Activated naive CD4-positive, alpha-beta T cell treated with anti-CD3 and anti-CD28 coated beads for 36 hours (primary cell): ENCODE data around the gene UTP14C. TPM values are rescaled to one million over a fixed set of nuclear protein-coding genes. Genes with fewer than 3 reads are reported as not detected.
"Not testable (repeated sequence)": the region's sequence is repeated elsewhere in the genome, so short reads cannot be mapped to it uniquely, and the experiment has no call there.

ENCODE experiments used
- CTCF ChIA-PET: fragments of 350-600 bp; sonication (Branson Sonifier 250); formaldehyde crosslinking; loops from one replicate; lab custom pipeline; 2021; ENCODE audit warnings: antibody characterized with exemption; lab: Charles Lee
- DNase-seq: peaks from one replicate; pipeline ENCODE4 v3.0.0-alpha.2; 2020
- H3K27ac Mint-ChIP-seq: one replicate; pipeline ENCODE4 v1.8.0; 2021; ENCODE audit warnings: mild to moderate bottlenecking, mixed read lengths
- H3K27me3 Mint-ChIP-seq: one replicate; pipeline ENCODE4 v1.8.0; 2021; ENCODE audit warnings: low read depth, mixed read lengths
- H3K36me3 Mint-ChIP-seq: one replicate; pipeline ENCODE4 v1.8.0; 2021; ENCODE audit warnings: low read depth, mixed read lengths
- H3K4me1 Mint-ChIP-seq: one replicate; pipeline ENCODE4 v1.8.0; 2021; ENCODE audit warnings: low read depth, mixed read lengths
- H3K4me3 Mint-ChIP-seq: one replicate; pipeline ENCODE4 v1.8.0; 2021; ENCODE audit warnings: mild to moderate bottlenecking, moderate library complexity, mixed read lengths
- H3K9me3 Mint-ChIP-seq: one replicate; pipeline ENCODE4 v1.8.0; 2021; ENCODE audit warnings: mixed read lengths
- intact Hi-C: fragments of 100-400 bp; cut with micrococcal nuclease; formaldehyde crosslinking; loops from one replicate; pipeline ENCODE4 v1.15.1; 2023
- total RNA-seq, 2 experiments: library from RNA; stranded (reverse); gene quantifications; one replicate each; pipeline ENCODE4 v1.2.3, GENCODE V29; 2021

The UTP14C gene
- total RNA-seq, 2 experiments from 2014 or later, result 4.5 to 5.1 TPM

GRCh38 chr13:52029569-52029968, 5.1 kb downstream of the UTP14C start:
- no peaks in the 10 kb centered on the region for H3K27me3 Mint-ChIP-seq
- CTCF ChIA-PET, result no interaction called here
- DNase-seq, result no peak
- H3K9me3 Mint-ChIP-seq, result peaks cover 28% of the 10 kb centered on the region
- intact Hi-C loops, result no loop called here
- no peak overlapping the region for H3K27ac Mint-ChIP-seq
- H3K36me3 Mint-ChIP-seq, result peaks cover 62% of the 10 kb centered on the region
- no peak overlapping the region for H3K4me3 Mint-ChIP-seq
- peaks cover 11% of the 10 kb centered on the region for H3K4me1 Mint-ChIP-seq

GRCh38 chr13:52030401-52030800, 5.9 kb downstream of the UTP14C start:
- peaks cover 11% of the 10 kb centered on the region for H3K4me1 Mint-ChIP-seq
- intact Hi-C loops, H3K27ac Mint-ChIP-seq, H3K27me3 Mint-ChIP-seq, CTCF ChIA-PET, DNase-seq, H3K4me3 Mint-ChIP-seq: not testable (repeated sequence)
- peaks cover 28% of the 10 kb centered on the region for H3K9me3 Mint-ChIP-seq
- H3K36me3 Mint-ChIP-seq, result peaks cover 55% of the 10 kb centered on the region

- Mint-ChIP-seq H3K4me3 (no peak overlapping the region), H3K36me3 (peaks cover 31% of the 10 kb centered on the region), H3K4me1 (no peaks in the 10 kb centered on the region), H3K9me3 (peaks cover 14% of the 10 kb centered on the region), H3K27ac (no peak overlapping the region), H3K27me3 (no peaks in the 10 kb centered on the region)
- DNase-seq, result no peak
- CTCF ChIA-PET, result interaction anchor here (0.8 to 1.3 kb wide), 2 partner anchors 12 to 137 kb away, joined by 3 read pairs; no protein-coding TSS in a partner anchor
- intact Hi-C loops, result no loop called here
Observed at GRCh38 chr13:52033039-52033438, 8.5 kb downstream of the UTP14C start.

GRCh38 chr13:52034616-52035226, 10.2 kb downstream of the UTP14C start:
- Mint-ChIP-seq H3K27me3 (no peaks in the 10 kb centered on the region), H3K27ac (no peak overlapping the region), H3K4me3 (no peak overlapping the region), H3K36me3 (peaks cover 19% of the 10 kb centered on the region), H3K4me1 (no peaks in the 10 kb centered on the region), H3K9me3 (peaks cover 9% of the 10 kb centered on the region)
- DNase-seq, result no peak
- CTCF ChIA-PET, result interaction anchor here (0.6 to 1.1 kb wide), 2 partner anchors 32 to 98 kb away, joined by 3 read pairs; no protein-coding TSS in a partner anchor
- intact Hi-C loops, result no loop called here

GRCh38 chr13:52036037-52036436, 11.5 kb downstream of the UTP14C start:
- Mint-ChIP-seq H3K27ac (no peak overlapping the region), H3K27me3 (no peaks in the 10 kb centered on the region), H3K9me3 (peaks cover 6% of the 10 kb centered on the region), H3K4me3 (no peak overlapping the region), H3K36me3 (peaks cover 12% of the 10 kb centered on the region), H3K4me1 (no peaks in the 10 kb centered on the region)
- CTCF ChIA-PET, result no interaction called here
- no peak for DNase-seq
- intact Hi-C loops, result no loop called here

- peaks cover 6% of the 10 kb centered on the region for H3K9me3 Mint-ChIP-seq
Observed at GRCh38 chr13:52043675-52044074, 19.2 kb downstream of the UTP14C start.

GRCh38 chr13:52047463-52047862, 23.0 kb downstream of the UTP14C start:
- H3K27ac Mint-ChIP-seq, result no peak overlapping the region
- no peak for DNase-seq
- no peaks in the 10 kb centered on the region for H3K27me3 Mint-ChIP-seq
- intact Hi-C loops, result no loop called here
- CTCF ChIA-PET, result interaction anchor here (0.7 kb wide), 1 partner anchor 14 kb away, joined by 4 read pairs; no protein-coding TSS in a partner anchor
- H3K36me3 Mint-ChIP-seq, result peaks cover 4% of the 10 kb centered on the region
- no peak overlapping the region for H3K4me3 Mint-ChIP-seq
- H3K9me3 Mint-ChIP-seq, result peaks cover 13% of the 10 kb centered on the region
- H3K4me1 Mint-ChIP-seq, result no peaks in the 10 kb centered on the region

More at GRCh38 chr13:52043675-52044074, 19.2 kb downstream of the UTP14C start:
- no peak overlapping the region for H3K27ac Mint-ChIP-seq
- CTCF ChIA-PET, result no interaction called here
- no peaks in the 10 kb centered on the region for H3K4me1 Mint-ChIP-seq
- H3K27me3 Mint-ChIP-seq, result no peaks in the 10 kb centered on the region
- H3K4me3 Mint-ChIP-seq, result no peak overlapping the region
- intact Hi-C loops, result no loop called here
- peaks cover 4% of the 10 kb centered on the region for H3K36me3 Mint-ChIP-seq
- DNase-seq, result no peak

GRCh38 chr13:52048516-52048915, 24.0 kb downstream of the UTP14C start:
- Mint-ChIP-seq H3K36me3 (peaks cover 4% of the 10 kb centered on the region), H3K27me3 (no peaks in the 10 kb centered on the region), H3K9me3 (peaks cover 13% of the 10 kb centered on the region), H3K4me1 (no peaks in the 10 kb centered on the region), H3K27ac (no peak overlapping the region), H3K4me3 (no peak overlapping the region)
- CTCF ChIA-PET, result no interaction called here
- intact Hi-C loops, result no loop called here
- DNase-seq, result no peak

GRCh38 chr13:52051400-52051799, 26.9 kb downstream of the UTP14C start:
- intact Hi-C loops, result no loop called here
- H3K36me3 Mint-ChIP-seq, result peaks cover 1% of the 10 kb centered on the region
- peaks cover 17% of the 10 kb centered on the region for H3K9me3 Mint-ChIP-seq
- DNase-seq, result no peak
- no peaks in the 10 kb centered on the region for H3K4me1 Mint-ChIP-seq
- H3K27ac Mint-ChIP-seq, result no peak overlapping the region
- H3K27me3 Mint-ChIP-seq, result no peaks in the 10 kb centered on the region
- H3K4me3 Mint-ChIP-seq, result no peak overlapping the region
- CTCF ChIA-PET, result interaction anchor here (0.7 kb wide), 1 partner anchor 74 kb away, joined by 3 read pairs; no protein-coding TSS in a partner anchor

GRCh38 chr13:52053460-52053859, 29.0 kb downstream of the UTP14C start:
- H3K4me3 Mint-ChIP-seq, result no peak overlapping the region
- no peak for DNase-seq
- peaks cover 1% of the 10 kb centered on the region for H3K36me3 Mint-ChIP-seq
- intact Hi-C loops, result no loop called here
- H3K27ac Mint-ChIP-seq, result no peak overlapping the region
- CTCF ChIA-PET, result no interaction called here
- H3K9me3 Mint-ChIP-seq, result peaks cover 17% of the 10 kb centered on the region
- H3K27me3 Mint-ChIP-seq, result no peaks in the 10 kb centered on the region
- H3K4me1 Mint-ChIP-seq, result no peaks in the 10 kb centered on the region

GRCh38 chr13:52061064-52061463, 36.6 kb downstream of the UTP14C start:
- H3K36me3 Mint-ChIP-seq, H3K9me3 Mint-ChIP-seq, CTCF ChIA-PET, H3K4me1 Mint-ChIP-seq, DNase-seq, intact Hi-C loops, H3K27ac Mint-ChIP-seq, H3K27me3 Mint-ChIP-seq, H3K4me3 Mint-ChIP-seq: not testable (repeated sequence)

GRCh38 chr13:52061587-52061986, 37.1 kb downstream of the UTP14C start:
- intact Hi-C loops, result no loop called here
- Mint-ChIP-seq H3K4me3 (no peak overlapping the region), H3K36me3 (no peaks in the 10 kb centered on the region), H3K9me3 (peaks cover 4% of the 10 kb centered on the region), H3K27me3 (no peaks in the 10 kb centered on the region), H3K4me1 (no peaks in the 10 kb centered on the region), H3K27ac (no peak overlapping the region)
- DNase-seq, result no peak
- CTCF ChIA-PET, result no interaction called here

- peaks cover 11% of the 10 kb centered on the region for H3K36me3 Mint-ChIP-seq
- DNase-seq, result peak; percentile 8
- intact Hi-C loops, result no loop called here
- H3K27ac Mint-ChIP-seq, result no peak overlapping the region
- H3K4me3 Mint-ChIP-seq, result no peak overlapping the region
- H3K9me3 Mint-ChIP-seq, result peaks cover 21% of the 10 kb centered on the region
- H3K27me3 Mint-ChIP-seq, result peaks cover 10% of the 10 kb centered on the region
- CTCF ChIA-PET, result interaction anchor here (1.2 kb wide), 1 partner anchor 84 kb away, joined by 3 read pairs; no protein-coding TSS in a partner anchor
- H3K4me1 Mint-ChIP-seq, result peaks cover 11% of the 10 kb centered on the region
Observed at GRCh38 chr13:52067237-52067636, 42.7 kb downstream of the UTP14C start.
